Measurements from ENCODE around the gene ACTL8. TPM values are rescaled to one million over a fixed set of nuclear protein-coding genes. Genes with fewer than 3 reads are reported as not detected.

The ACTL8 gene
- total and polyA plus RNA-seq, 2 experiments from 2014 or later, result 0.38 to 0.71 TPM

DNA sequence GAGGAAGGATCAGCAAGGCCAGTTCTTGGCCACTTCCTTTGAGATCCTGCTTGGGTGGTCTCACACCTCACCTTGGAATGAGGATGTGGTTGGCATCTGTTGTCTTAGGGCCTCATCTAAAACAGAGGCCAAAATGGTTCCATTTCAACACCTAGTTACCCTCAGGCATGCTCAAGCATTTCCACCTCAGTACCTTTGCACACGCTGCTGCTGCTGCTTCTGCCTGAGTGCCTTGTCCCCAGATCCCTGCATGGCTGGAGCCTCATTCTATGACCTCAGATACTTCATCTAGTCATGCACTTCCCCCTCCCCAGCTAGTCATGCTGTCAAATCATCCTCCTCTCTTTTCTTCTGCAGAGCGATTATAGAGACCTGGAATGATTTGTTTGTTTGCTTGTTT lies 86.8 kb downstream of the ACTL8 start:
- TF ChIP-seq EZH2 (IDR thresholded peaks at IDR 0.05; ENCODE audit: low read depth, unreplicated experiment) (no peak), CTCF (conservative IDR thresholded peaks at IDR 0.05; ENCODE audit: low read depth in 2 of 2) (no peak), STAT1 (IDR thresholded peaks at IDR 0.05; ENCODE audit: unreplicated experiment) (no peak), NANOG (IDR thresholded peaks at IDR 0.05; ENCODE audit: borderline replicate concordance) (no peak), CREB1 (CRISPR knock-in tag; IDR thresholded peaks at IDR 0.05; ENCODE audit: low read depth) (no peak), POLR2AphosphoS5 (IDR thresholded peaks at IDR 0.05; ENCODE audit: low read depth) (no peak), ZNF462 (CRISPR knock-in tag; IDR thresholded peaks at IDR 0.05) (no peak), EZH2phosphoT487 (IDR thresholded peaks at IDR 0.05; ENCODE audit: unreplicated experiment) (no peak), JUNB (IDR thresholded peaks at IDR 0.05; ENCODE audit: unreplicated experiment) (no peak), ZNF114 (CRISPR knock-in tag; IDR thresholded peaks at IDR 0.05) (no peak), ZNF331 (CRISPR knock-in tag; IDR thresholded peaks at IDR 0.05; ENCODE audit: low read depth) (no peak), ETS1 (IDR thresholded peaks at IDR 0.05) (no peak), REST (IDR thresholded peaks at IDR 0.05; ENCODE audit: unreplicated experiment) (no peak)
- no peak overlapping the region for H2AFZ ChIP-seq
- H3K4me3 Mint-ChIP-seq, result no peak overlapping the region
- no peaks in the 10 kb centered on the region for H3K36me3 ChIP-seq (ENCODE audit: insufficient read depth)
- no peak overlapping the region for H3K27ac ChIP-seq (ENCODE audit: low read depth)
- no peaks in the 10 kb centered on the region for H4K20me1 ChIP-seq (replicated peaks; ENCODE audit: insufficient read depth)
- ATAC-seq, result no peak
- no peaks in the 10 kb centered on the region for H3K4me1 ChIP-seq (ENCODE audit: insufficient read depth)
- H3K4me2 ChIP-seq, result no peak overlapping the region
- no peaks in the 10 kb centered on the region for H3K4me1 Mint-ChIP-seq
- DNase-seq (ENCODE audit: low spot score), result no peak
- no peaks in the 10 kb centered on the region for H3K9me2 ChIP-seq (ENCODE audit: insufficient read depth)
- H3K27ac Mint-ChIP-seq, result no peak overlapping the region
- H3K79me2 ChIP-seq (replicated peaks; ENCODE audit: insufficient read depth), result no peaks in the 10 kb centered on the region
- no peaks in the 10 kb centered on the region for H3K36me3 Mint-ChIP-seq (ENCODE audit: low read depth)
- H3K4me3 ChIP-seq, result no peak overlapping the region
- peaks cover 14% of the 10 kb centered on the region for H3K27me3 Mint-ChIP-seq (ENCODE audit: insufficient read depth, low read depth, poor library complexity)
- no peaks in the 10 kb centered on the region for H3F3A ChIP-seq (replicated peaks; ENCODE audit: low read depth)
- H3K9me3 Mint-ChIP-seq, result no peaks in the 10 kb centered on the region
- H3K27me3 ChIP-seq (ENCODE audit: insufficient read depth), result no peaks in the 10 kb centered on the region
